Kidney epithelial cell (primary cell): ENCODE results near the gene SMC6. TPM values are rescaled to one million over a fixed set of nuclear protein-coding genes. Genes with fewer than 3 reads are reported as not detected.

Source experiments
- DNase-seq: peaks from one replicate; pipeline ENCODE4 v3.0.0-alpha.2; 2010; ENCODE audit warnings: low read depth
- H3K27me3 ChIP-seq: 2 replicates; pipeline ENCODE4 v1.6.0; 2011; ENCODE audit warnings: low read length; ENCODE audit not compliant: control insufficient read depth, insufficient read depth
- H3K36me3 ChIP-seq: 2 replicates; pipeline ENCODE4 v1.5.1; 2011; ENCODE audit warnings: low read length; ENCODE audit not compliant: control insufficient read depth, insufficient read depth
- H3K4me3 ChIP-seq: 2 replicates; pipeline ENCODE4 v1.5.1; 2011; ENCODE audit warnings: low read depth, mild to moderate bottlenecking, control low read depth, low read length
- total RNA-seq: library from RNA; depleted of rRNA; stranded (reverse); fragments of >200 nt; gene quantifications from 2 replicates; pipeline ENCODE4 v1.2.3, GENCODE V29; 2015
- TF ChIP-seq, protein P1 (sequence below): IDR thresholded peaks from 2 replicates; pipeline ENCODE4 v1.5.1; 2011; ENCODE audit warnings: mild to moderate bottlenecking, moderate library complexity, low read length, control low read depth, inconsistent platforms; ENCODE audit not compliant: insufficient read depth, poor library complexity, severe bottlenecking

Gene SMC6
- total RNA-seq, 1 donor from 2014 or later, result 19.3 TPM

DNA sequence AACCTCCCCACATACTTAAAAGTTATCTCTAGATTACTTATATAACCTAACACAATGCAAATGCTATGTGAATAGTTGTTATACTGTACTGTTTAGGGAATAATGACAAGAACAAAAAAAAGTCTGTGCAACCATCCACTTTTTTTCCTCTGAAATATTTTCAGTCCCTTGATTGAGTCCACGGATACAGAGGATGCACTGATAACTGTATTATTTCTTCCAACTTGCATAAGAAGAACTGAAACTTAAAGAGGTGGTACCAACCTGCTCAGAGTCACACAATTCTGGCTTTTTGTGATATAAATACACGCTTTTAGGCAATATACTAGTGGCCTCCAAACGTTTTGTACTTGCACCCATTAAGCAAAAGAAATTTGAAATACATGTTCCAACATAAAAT, 1.4 kb downstream of the SMC6 start:
- peak overlapping the region; percentile 99 for H3K4me3 ChIP-seq
- no peaks in the 10 kb centered on the region for H3K36me3 ChIP-seq
- H3K27me3 ChIP-seq, result no peaks in the 10 kb centered on the region
- TF ChIP-seq, protein P1, sequence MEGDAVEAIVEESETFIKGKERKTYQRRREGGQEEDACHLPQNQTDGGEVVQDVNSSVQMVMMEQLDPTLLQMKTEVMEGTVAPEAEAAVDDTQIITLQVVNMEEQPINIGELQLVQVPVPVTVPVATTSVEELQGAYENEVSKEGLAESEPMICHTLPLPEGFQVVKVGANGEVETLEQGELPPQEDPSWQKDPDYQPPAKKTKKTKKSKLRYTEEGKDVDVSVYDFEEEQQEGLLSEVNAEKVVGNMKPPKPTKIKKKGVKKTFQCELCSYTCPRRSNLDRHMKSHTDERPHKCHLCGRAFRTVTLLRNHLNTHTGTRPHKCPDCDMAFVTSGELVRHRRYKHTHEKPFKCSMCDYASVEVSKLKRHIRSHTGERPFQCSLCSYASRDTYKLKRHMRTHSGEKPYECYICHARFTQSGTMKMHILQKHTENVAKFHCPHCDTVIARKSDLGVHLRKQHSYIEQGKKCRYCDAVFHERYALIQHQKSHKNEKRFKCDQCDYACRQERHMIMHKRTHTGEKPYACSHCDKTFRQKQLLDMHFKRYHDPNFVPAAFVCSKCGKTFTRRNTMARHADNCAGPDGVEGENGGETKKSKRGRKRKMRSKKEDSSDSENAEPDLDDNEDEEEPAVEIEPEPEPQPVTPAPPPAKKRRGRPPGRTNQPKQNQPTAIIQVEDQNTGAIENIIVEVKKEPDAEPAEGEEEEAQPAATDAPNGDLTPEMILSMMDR, result no peak
- no peak for DNase-seq

GRCh38 chr2:17749753-17750438, 3.7 kb downstream of the SMC6 start:
- no peak for DNase-seq
- TF ChIP-seq, protein P1, result no peak
- no peak overlapping the region for H3K4me3 ChIP-seq
- no peaks in the 10 kb centered on the region for H3K36me3 ChIP-seq
- H3K27me3 ChIP-seq, result no peaks in the 10 kb centered on the region

DNA sequence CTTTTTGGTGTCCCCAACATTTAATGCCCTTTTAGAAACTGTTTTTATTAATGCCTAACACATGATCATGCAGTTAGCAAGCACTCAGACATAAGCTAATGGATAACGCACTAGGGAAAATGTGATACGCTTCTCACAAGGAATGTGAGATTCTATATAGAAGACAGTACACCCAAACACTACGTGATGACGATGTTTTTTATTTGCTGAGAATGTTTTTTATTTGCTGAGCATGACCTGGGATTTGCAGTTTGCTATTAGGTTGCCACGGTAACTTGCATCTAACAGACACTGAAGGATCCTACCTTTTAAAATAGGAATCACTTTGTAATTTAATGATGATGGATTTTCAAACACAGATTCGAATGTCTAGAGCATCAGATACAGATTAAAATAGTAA, 4.9 kb downstream of the SMC6 start:
- Histone ChIP-seq H3K36me3 (no peaks in the 10 kb centered on the region), H3K4me3 (no peak overlapping the region), H3K27me3 (no peaks in the 10 kb centered on the region)
- TF ChIP-seq, protein P1, result no peak
- DNase-seq, result no peak

GRCh38 chr2:17747684-17748452, 5.7 kb downstream of the SMC6 start:
- H3K27me3 ChIP-seq, result no peaks in the 10 kb centered on the region
- no peak for DNase-seq
- no peaks in the 10 kb centered on the region for H3K36me3 ChIP-seq
- TF ChIP-seq, protein P1, result no peak
- no peak overlapping the region for H3K4me3 ChIP-seq

GRCh38 chr2:17740203-17740602, 13.4 kb downstream of the SMC6 start:
- no peak for DNase-seq
- TF ChIP-seq, protein P1, result no peak
- Histone ChIP-seq H3K4me3 (no peak overlapping the region), H3K27me3 (no peaks in the 10 kb centered on the region), H3K36me3 (no peaks in the 10 kb centered on the region)
